GM12878 (cell line): Measurements from ENCODE around the gene PPARA. TPM values are rescaled to one million over a fixed set of nuclear protein-coding genes. Genes with fewer than 3 reads are reported as not detected.

ENCODE experiments used
- ATAC-seq: fragments of 200-7000 bp; cut with Tn5 transposase; 3 replicates; pipeline ENCODE4 v1.9.1; 2020; ENCODE audit warnings: mild to moderate bottlenecking, moderate library complexity
- BruUV-seq: library from RNA; stranded (reverse); fragments of 400-500 nt; replicated peaks from 2 replicates; lab custom pipeline; 2021; lab: Mats Ljungman, UMichigan
- CTCF ChIA-PET: fragments of 300-600 bp; sonication (Branson Sonifier 250); formaldehyde crosslinking; extraction: SDS; loops from one replicate; lab custom pipeline; 2021; ENCODE audit warnings: inconsistent platforms; lab: Yijun Ruan, JAX
- POLR2A ChIA-PET: fragments of 350-600 bp; formaldehyde crosslinking; extraction: SDS; loops from one replicate; lab custom pipeline; 2021; ENCODE audit warnings: inconsistent platforms; lab: Charles Lee
- RAD21 ChIA-PET: fragments of 300-600 bp; sonication (Branson Sonifier 250); formaldehyde crosslinking; loops from one replicate; lab custom pipeline; 2023; ENCODE audit warnings: antibody characterized with exemption; ENCODE audit not compliant: unreplicated experiment; lab: Charles Lee
- SMC1A ChIA-PET: fragments of 300-600 bp; sonication (Branson Sonifier 250); formaldehyde crosslinking; loops from one replicate; lab custom pipeline; 2023; ENCODE audit not compliant: unreplicated experiment, uncharacterized antibody; lab: Charles Lee
- DNase-seq: peaks from one replicate; pipeline ENCODE4 v3.0.0-alpha.2; 2011; ENCODE audit warnings: low read depth, low spot score
- FAIRE-seq: peaks from 3 replicates; lab custom pipeline; 2011; peaks lifted over from hg19 to GRCh38; lab: Jason Lieb, UNC
- H2AFZ ChIP-seq: 2 replicates; pipeline ENCODE4 v1.6.0; 2011; ENCODE audit warnings: low read depth, low read length, control low read depth; ENCODE audit not compliant: control insufficient read depth
- H3K27ac ChIP-seq: 2 replicates; pipeline ENCODE4 v1.5.1; 2011; ENCODE audit warnings: control low read depth; ENCODE audit not compliant: control insufficient read depth, insufficient read depth
- H3K27me3 ChIP-seq, 2 experiments: replicated peaks in 1 of 2; 2 replicates each; pipeline versions ENCODE4 v1.6.0 to v1.6.1; 2011; ENCODE audit warnings: low read length in 1 of 2; ENCODE audit not compliant: control insufficient read depth in 2 of 2, insufficient read depth in 2 of 2
- H3K36me3 ChIP-seq, 2 experiments: 2 replicates each; pipeline ENCODE4 v1.5.1; 2011; ENCODE audit warnings: low read length in 1 of 2; ENCODE audit not compliant: control insufficient read depth in 2 of 2, insufficient read depth in 2 of 2
- H3K4me1 ChIP-seq: 2 replicates; pipeline ENCODE4 v1.6.1; 2011; ENCODE audit warnings: mild to moderate bottlenecking, low read length, moderate library complexity, mixed read lengths; ENCODE audit not compliant: control insufficient read depth, insufficient read depth
- H3K4me2 ChIP-seq: 2 replicates; pipeline ENCODE4 v1.6.0; 2011; ENCODE audit warnings: control low read depth; ENCODE audit not compliant: control insufficient read depth, insufficient read depth
- H3K4me3 ChIP-seq: fragments of 200-600 bp; sonication (generic); 2 replicates; pipeline ENCODE4 v1.5.1; 2016
- H3K79me2 ChIP-seq: 2 replicates; pipeline ENCODE4 v1.6.0; 2011; ENCODE audit warnings: low read length; ENCODE audit not compliant: control insufficient read depth, insufficient read depth
- H3K9ac ChIP-seq: 2 replicates; pipeline ENCODE4 v1.8.0; 2011; ENCODE audit warnings: low read length, control low read depth, mixed read lengths; ENCODE audit not compliant: control insufficient read depth, insufficient read depth
- H3K9me3 ChIP-seq: replicated peaks from 3 replicates; pipeline ENCODE4 v1.5.1; 2011; ENCODE audit warnings: mild to moderate bottlenecking, low read length; ENCODE audit not compliant: control insufficient read depth, insufficient read depth
- H4K20me1 ChIP-seq: 2 replicates; pipeline ENCODE4 v1.6.0; 2011; ENCODE audit not compliant: control insufficient read depth, insufficient read depth
- ETV6 ChIP-seq, 2 experiments: fragments of 450-650 bp in 1 of 2; IDR thresholded peaks in 1 of 2; conservative IDR thresholded peaks in 1 of 2; 2 replicates each; pipeline ENCODE4 v1.6.1; 2014; ENCODE audit warnings: antibody characterized with exemption in 1 of 2, borderline replicate concordance in 1 of 2, low read depth in 1 of 2, mild to moderate bottlenecking in 1 of 2, moderate library complexity in 1 of 2
- JUNB ChIP-seq: IDR thresholded peaks from 2 replicates; pipeline ENCODE4 v1.6.1; 2016; ENCODE audit warnings: antibody characterized with exemption, mild to moderate bottlenecking
- MLLT1 ChIP-seq: fragments of 450-650 bp; IDR thresholded peaks from 2 replicates; pipeline ENCODE4 v1.6.1; 2016; ENCODE audit warnings: mild to moderate bottlenecking
- NFIC ChIP-seq: IDR thresholded peaks from 2 replicates; pipeline ENCODE4 v1.6.1; 2012; ENCODE audit warnings: low read depth, mild to moderate bottlenecking, inconsistent platforms, low read length, moderate library complexity
- PML ChIP-seq: IDR thresholded peaks from 2 replicates; pipeline ENCODE4 v1.6.1; 2012; ENCODE audit warnings: low read length, inconsistent platforms
- REST ChIP-seq: IDR thresholded peaks from 2 replicates; pipeline ENCODE4 v1.6.1; 2012; ENCODE audit warnings: mild to moderate bottlenecking, low read depth, low read length
- SIX5 ChIP-seq: IDR thresholded peaks from 2 replicates; pipeline ENCODE4 v1.6.1; 2011; ENCODE audit warnings: mild to moderate bottlenecking, low read depth, low read length, moderate library complexity; ENCODE audit not compliant: severe bottlenecking
- SPI1 ChIP-seq: IDR thresholded peaks from 2 replicates; pipeline ENCODE4 v1.6.1; 2011; ENCODE audit warnings: low read depth, mild to moderate bottlenecking, low read length, moderate library complexity, borderline replicate concordance; ENCODE audit not compliant: insufficient read depth
- ZNF207 ChIP-seq: fragments of 450-650 bp; IDR thresholded peaks from 2 replicates; pipeline ENCODE4 v1.6.1; 2014; ENCODE audit warnings: antibody characterized with exemption, mild to moderate bottlenecking, borderline replicate concordance
- WGBS: methylation state at CpG from one replicate; pipeline ENCODE4 v1.1.6; 2016; ENCODE audit warnings: low lambda C conversion rate; ENCODE audit not compliant: insufficient replicate concordance, insufficient coverage; ENCODE audit errors: missing lambda C conversion rate; 5-methylcytosine and 5-hydroxymethylcytosine counted together
- in situ Hi-C: fragments of 300-500 bp; cut with MboI; formaldehyde crosslinking; loops from 9 replicates; pipeline ENCODE4 v1.14.3; 2018; ENCODE audit warnings: mixed read lengths
- intact Hi-C: fragments of 100-400 bp; cut with micrococcal nuclease; formaldehyde crosslinking; loops from one replicate; pipeline ENCODE4 v1.14.2; 2022; ENCODE audit not compliant: unreplicated experiment
- polyA plus RNA-seq, 11 experiments: library from polyadenylated mRNA; depleted of rRNA in 4 of 11; unstranded in 6 of 11; stranded (reverse) in 5 of 11; fragments of >200 nt; fragmentation: Nextera tagmentation in 4 of 11; fragmentation: Illumina TruSeq in 1 of 11; extraction: Ambion mirVana in 4 of 11; extraction: Trizol in 1 of 11; gene quantifications; 1 replicate in 1 of 11; 2 replicates in 10 of 11; pipeline versions ENCODE4 v1.2.1 to v1.2.3, GENCODE V29; 2011 to 2016; ENCODE audit warnings: inconsistent platforms in 2 of 11, missing spikeins in 2 of 11, low read depth in 1 of 11
- total RNA-seq, 4 experiments: library from RNA; depleted of rRNA in 3 of 4; stranded (reverse); fragments of >200 nt in 3 of 4; fragmentation: Illumina TruSeq in 1 of 4; extraction: Trizol in 1 of 4; gene quantifications; 2 replicates each; pipeline versions ENCODE4 v1.2.1 to v1.2.3, GENCODE V29; 2013 to 2021
- TF ChIP-seq, protein P1 (sequence below): fragments of 150-350 bp; IDR thresholded peaks from 2 replicates; pipeline ENCODE4 v1.6.1; 2014; ENCODE audit warnings: mild to moderate bottlenecking, low read depth, low read length

PPARA gene
- total and polyA plus RNA-seq, 10 of the 15 experiments (the other 5 are each of a cell fraction or from before 2014, with no cell fraction given) = 0.72 to 10.4 (median 4.6) TPM

DNA sequence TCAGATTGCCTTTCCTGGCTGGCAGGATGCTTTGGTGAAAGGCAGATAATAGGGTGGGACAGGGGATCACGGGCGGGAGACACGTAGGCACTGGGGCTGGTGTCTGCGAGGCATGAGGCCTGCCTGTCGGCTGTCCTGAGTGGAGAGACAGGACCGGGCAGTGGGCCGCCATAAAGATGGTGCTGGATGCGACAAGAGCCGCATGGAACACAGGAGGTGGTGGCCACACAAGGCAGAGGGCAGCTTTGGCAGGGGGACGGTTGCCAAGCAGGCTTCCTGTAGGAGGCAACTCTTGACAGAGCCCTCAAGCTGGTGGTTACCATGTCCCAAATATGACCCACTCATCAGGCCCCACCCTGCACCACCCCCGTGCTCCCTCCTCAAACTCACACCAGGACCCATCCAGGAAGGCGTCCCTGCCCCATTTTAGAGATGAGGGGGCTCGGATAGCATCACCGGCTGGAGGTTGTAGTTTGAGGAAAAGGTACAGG is 4.9 kb upstream of the PPARA start:
- intact Hi-C loops (no loop called here), in situ Hi-C loops (no loop called here)
- WGBS = 80% methylated on average over 6 of the region's 14 CpGs
- H3K4me2 ChIP-seq = no peak overlapping the region
- no peak for FAIRE-seq
- CTCF ChIA-PET = interaction anchor here (0.6 kb wide), 1 partner anchor 140 kb away, joined by 3 read pairs; no protein-coding TSS in a partner anchor
- H3K4me1 ChIP-seq = peaks cover 9% of the 10 kb centered on the region
- H4K20me1 ChIP-seq = 0 out of 2 replicates have a peak, but pooled peaks cover 2% of the 10 kb centered on the region
- no peak for ATAC-seq
- SMC1A ChIA-PET = no interaction called here
- H2AFZ ChIP-seq = no peak overlapping the region
- no peak overlapping the region for H3K4me3 ChIP-seq
- TF ChIP-seq, protein P1, sequence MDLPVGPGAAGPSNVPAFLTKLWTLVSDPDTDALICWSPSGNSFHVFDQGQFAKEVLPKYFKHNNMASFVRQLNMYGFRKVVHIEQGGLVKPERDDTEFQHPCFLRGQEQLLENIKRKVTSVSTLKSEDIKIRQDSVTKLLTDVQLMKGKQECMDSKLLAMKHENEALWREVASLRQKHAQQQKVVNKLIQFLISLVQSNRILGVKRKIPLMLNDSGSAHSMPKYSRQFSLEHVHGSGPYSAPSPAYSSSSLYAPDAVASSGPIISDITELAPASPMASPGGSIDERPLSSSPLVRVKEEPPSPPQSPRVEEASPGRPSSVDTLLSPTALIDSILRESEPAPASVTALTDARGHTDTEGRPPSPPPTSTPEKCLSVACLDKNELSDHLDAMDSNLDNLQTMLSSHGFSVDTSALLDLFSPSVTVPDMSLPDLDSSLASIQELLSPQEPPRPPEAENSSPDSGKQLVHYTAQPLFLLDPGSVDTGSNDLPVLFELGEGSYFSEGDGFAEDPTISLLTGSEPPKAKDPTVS = no peak
- H3K79me2 ChIP-seq = no peaks in the 10 kb centered on the region
- H3K36me3 ChIP-seq = no peaks in the 10 kb centered on the region
- no peak for DNase-seq
- no TSS peak for BruUV-seq
- peaks cover 9% of the 10 kb centered on the region in 2 experiments for H3K27me3 ChIP-seq
- no peak overlapping the region for H3K27ac ChIP-seq
- RAD21 ChIA-PET = no interaction called here
- H3K9me3 ChIP-seq = no peaks in the 10 kb centered on the region
- POLR2A ChIA-PET = no interaction called here
- H3K9ac ChIP-seq = no peak overlapping the region

DNA sequence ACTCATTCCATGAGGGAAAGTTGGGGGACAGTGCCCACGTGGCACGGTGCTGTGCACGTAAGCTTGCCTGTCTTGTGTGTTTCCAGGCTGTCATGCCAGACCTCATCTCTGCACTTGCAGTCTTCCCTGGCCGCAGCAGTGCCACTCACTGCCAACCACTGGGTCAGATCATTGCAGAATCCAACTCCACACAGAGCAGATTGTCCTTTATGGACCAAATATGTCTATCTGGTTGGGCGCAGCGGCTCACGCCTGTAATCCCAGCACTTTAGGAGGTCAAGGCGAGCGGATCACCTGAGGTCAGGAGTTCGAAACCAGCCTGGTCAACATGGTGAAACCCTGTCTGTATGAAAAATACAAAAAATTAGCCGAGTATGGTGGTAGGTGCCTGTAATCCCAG is 4.4 kb upstream of the PPARA start:
- DNase-seq (no peak), FAIRE-seq (no peak), ATAC-seq (no peak)
- no peaks in the 10 kb centered on the region for H3K36me3 ChIP-seq
- intact Hi-C loops = no loop called here
- BruUV-seq = no TSS peak
- WGBS = 67% methylated on average over 11 of the region's 11 CpGs
- in situ Hi-C loops = no loop called here
- H4K20me1 ChIP-seq = 0 out of 2 replicates have a peak, but pooled peaks cover 2% of the 10 kb centered on the region
- H3K9me3 ChIP-seq = no peaks in the 10 kb centered on the region
- no peak overlapping the region for H3K9ac ChIP-seq
- POLR2A ChIA-PET = no interaction called here
- H3K79me2 ChIP-seq = peaks cover 1% of the 10 kb centered on the region; the same call in 1 of the 2 replicates
- RAD21 ChIA-PET = no interaction called here
- SMC1A ChIA-PET = no interaction called here
- peaks cover 9% of the 10 kb centered on the region for H3K4me1 ChIP-seq
- no peak overlapping the region for H2AFZ ChIP-seq
- H3K27ac ChIP-seq = no peak overlapping the region
- no peak overlapping the region for H3K4me3 ChIP-seq
- CTCF ChIA-PET = no interaction called here
- H3K4me2 ChIP-seq = no peak overlapping the region
- H3K27me3 ChIP-seq = peaks cover 9% of the 10 kb centered on the region in 2 experiments
- TF ChIP-seq JUNB (no peak), ZNF207 (no peak), PML (no peak), ETV6 (conservative IDR thresholded peaks at IDR 0.05 in 1 of 2, IDR thresholded peaks at IDR 0.05 in 1 of 2; ENCODE audit: borderline replicate concordance in 1 of 2, low read depth in 1 of 2) (no peak), REST (no peak), NFIC (no peak), MLLT1 (no peak), SPI1 (no peak), SIX5 (no peak)
